HTR-8/SVneo (cell line): Measurements from ENCODE around the gene OR10H2.
"Not testable (repeated sequence)": the region's sequence is repeated elsewhere in the genome, so short reads cannot be mapped to it uniquely, and the experiment has no call there.

Experiments used
- DNase-seq: peaks from one replicate; pipeline ENCODE4 v3.0.0; 2011; ENCODE audit warnings: low spot score, mixed read lengths; ENCODE audit not compliant: insufficient read length
- FAIRE-seq: peaks from 2 replicates; lab custom pipeline; 2011; peaks lifted over from hg19 to GRCh38; lab: Jason Lieb, UNC

OR10H2 gene, protein sequence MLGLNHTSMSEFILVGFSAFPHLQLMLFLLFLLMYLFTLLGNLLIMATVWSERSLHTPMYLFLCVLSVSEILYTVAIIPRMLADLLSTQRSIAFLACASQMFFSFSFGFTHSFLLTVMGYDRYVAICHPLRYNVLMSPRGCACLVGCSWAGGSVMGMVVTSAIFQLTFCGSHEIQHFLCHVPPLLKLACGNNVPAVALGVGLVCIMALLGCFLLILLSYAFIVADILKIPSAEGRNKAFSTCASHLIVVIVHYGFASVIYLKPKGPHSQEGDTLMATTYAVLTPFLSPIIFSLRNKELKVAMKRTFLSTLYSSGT

DNA sequence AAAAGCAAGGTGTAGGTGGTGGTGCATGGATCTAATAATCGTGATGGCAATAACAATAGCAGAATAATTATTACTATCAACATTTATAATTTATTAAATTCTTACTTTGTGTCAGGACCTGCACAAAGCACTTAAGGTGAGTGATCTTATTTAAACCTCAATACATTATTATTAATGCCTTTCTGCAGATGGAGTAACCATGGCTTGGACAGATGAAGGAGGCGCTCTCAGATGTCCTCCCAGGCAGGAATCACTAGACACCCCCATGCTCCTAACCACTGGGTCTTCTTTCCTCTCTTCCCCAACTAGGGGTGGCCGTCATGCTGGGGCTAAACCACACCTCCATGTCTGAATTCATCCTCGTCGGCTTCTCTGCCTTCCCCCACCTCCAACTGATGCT lies at the start of gene OR10H2:
Gene OR10H2 (plus strand): TSS at position 301 of the 400 bp plus-strand sequence. CDS start 20 bp downstream, at position 321.
- DNase-seq: no peak
- no peak for FAIRE-seq

DNA sequence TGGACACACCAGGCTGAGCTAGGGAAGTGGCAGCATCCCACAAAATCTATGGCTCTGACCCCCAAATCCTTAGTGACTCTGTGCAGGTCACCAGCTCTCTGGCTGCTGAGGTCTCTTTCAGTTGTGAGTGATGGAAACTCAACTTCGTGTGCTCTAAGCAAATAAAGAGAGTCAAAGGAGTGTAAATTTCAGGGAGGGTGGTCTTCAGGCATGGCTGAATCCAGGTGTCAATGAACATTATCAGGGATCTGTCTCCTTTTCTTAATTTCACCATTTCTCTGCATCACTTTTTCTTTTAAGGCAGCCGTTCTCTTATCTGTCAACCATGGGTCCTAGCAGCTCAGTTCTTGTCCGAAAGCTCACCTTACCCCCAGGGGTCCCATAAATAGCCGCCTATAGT lies 48.7 kb upstream of the OR10H2 start:
- DNase-seq (no peak), FAIRE-seq (no peak)

DNA sequence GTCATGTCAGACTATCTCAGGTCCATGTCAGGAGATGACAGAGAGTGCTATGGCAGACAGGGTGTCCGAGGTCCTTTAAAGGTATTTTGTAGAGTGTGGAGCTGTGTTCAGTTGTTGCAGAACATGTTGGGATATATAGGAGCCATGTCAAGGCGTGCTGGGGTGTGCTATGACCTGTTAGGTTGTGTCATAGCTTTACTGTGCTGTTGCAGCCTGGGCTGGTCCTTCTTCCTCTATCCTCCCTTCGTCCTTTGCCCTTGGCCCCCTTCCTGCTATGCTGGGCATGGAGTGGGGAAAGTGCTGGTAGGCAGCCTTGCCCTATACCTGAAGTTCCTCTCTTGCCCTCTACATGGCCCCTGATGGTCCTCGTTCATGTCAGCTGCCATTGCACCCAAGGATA lies 48.0 kb upstream of the OR10H2 start:
- DNase-seq, FAIRE-seq: not testable (repeated sequence)

DNA sequence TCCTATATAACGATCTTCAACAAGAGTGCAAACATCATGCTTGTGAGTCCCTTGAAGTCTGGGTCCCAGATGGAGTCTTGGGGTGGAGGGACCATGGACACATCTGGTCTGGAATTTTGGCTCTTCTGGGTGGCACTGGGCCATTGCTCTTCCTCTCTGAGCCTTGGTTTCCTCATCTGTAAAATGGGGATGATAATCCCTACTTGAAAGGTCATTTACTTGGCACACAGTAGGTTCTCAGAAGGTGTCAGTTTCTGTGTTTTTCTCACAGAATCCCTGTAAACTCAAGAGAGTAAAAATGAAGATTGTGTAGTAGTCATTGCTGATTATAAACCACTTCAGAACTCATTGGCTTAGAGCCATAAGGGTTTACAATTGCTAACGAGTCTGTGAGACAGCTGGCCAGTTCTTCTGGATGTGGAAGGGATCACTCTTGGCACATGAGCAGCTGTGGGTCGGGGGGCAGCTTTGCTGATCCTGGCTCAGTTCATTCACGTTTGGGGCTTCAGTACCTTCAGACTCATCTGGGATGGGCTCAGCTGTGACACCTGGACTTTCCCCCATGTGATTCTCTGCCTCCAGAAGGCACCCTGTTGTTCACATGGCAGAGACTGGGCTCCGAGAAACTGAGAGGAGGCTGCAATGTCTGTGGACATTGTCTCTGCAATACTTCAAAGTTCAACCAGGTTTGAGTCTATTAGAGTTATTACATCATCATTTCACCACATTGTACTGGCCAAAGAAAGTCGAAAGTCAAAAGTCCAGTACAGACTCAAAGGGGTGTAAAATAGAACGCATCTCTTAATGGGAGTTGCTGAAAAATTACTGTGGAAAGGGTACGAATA lies 47.1 kb upstream of the OR10H2 start:
- FAIRE-seq (no peak), DNase-seq (no peak)

DNA sequence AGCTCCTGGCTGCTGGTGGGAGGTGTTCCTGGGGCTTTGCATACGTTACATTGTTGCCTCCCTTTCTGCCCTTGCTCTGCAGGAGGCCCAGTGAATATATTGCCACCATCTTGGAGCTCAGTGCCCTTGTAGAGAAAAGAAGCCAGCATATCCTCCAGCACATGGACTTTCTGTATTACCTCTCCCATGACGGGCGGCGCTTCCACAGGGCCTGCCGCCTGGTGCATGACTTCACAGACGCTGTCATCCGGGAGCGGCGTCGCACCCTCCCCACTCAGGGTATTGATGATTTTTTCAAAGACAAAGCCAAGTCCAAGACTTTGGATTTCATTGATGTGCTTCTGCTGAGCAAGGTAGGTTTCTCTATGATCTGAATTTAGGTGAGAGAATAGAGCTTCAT lies 44.4 kb upstream of the OR10H2 start:
- DNase-seq: no peak
- no peak for FAIRE-seq

DNA sequence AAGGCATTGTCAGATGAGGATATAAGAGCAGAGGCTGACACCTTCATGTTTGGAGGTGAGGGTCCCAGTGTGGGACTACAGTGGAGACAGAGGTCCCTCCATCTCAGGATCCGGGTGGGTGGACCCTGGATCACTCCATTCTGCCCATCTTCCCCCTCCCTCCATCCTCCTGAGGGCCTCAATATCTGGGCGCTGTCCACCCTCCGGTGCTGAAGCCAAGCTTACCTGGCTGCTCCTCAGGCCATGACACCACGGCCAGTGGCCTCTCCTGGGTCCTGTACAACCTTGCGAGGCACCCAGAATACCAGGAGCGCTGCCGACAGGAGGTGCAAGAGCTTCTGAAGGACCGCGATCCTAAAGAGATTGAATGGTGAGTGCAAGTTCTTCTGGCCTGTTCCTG lies 43.0 kb upstream of the OR10H2 start:
- FAIRE-seq (no peak), DNase-seq (no peak)

DNA sequence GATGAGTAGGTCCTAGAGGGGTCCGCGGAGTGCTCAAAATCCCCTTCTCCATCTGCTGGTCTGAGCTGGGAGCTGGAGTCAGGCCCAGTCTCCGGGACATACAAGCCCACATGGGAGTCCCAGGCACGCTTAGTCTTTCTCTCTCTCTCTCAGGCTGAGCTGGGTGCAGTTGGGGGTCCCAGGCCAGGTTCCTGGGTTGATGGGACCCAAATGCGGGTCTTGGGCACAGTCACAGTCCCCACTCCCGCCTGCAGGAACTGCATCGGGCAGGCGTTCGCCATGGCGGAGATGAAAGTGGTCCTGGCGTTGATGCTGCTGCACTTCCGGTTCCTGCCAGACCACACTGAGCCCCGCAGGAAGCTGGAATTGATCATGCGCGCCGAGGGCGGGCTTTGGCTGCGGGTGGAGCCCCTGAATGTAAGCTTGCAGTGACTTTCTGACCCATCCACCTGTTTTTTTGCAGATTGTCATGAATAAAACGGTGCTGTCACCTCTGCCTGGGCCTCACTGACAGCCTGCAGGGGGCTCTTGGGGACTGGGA lies 31.1 kb upstream of the OR10H2 start:
- DNase-seq (no peak), FAIRE-seq (no peak)

DNA sequence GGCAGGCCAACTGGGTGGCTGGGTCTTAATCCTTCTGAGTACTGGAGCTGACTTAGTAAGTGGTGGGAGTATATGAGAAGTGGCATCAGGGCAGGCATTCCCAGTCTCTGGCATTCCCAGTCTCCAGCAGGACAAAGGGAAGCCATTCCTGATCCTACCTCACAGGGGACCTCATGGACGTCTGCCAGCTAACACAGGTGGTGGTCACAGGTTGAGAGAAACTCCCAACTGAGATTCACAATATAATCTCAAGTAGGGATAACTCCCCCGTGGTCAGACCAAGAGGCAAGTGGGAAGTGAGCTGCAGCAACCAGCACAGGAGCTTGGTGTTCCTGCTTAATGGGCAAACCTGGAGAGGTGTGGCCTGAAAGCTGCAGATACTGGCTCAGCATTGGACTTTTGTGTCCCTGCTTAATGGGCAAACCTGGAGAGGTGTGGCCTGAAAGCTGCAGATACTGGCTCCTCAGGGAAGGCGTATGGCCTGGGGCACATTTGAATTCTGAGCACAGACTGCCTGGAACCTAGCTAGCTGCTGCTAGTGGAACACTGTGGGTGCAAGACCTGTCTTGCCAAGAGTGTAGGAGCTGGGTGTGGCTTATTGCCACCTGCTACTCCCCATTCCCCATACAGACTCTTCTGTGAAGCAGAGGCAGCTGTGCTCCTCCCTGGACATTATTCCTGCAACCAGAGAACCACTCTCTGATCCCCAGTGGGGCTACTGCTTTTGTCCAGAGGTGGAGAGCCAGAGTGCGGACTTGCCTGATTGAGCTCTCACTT lies 25.9 kb upstream of the OR10H2 start:
- no peak for DNase-seq
- no peak for FAIRE-seq

DNA sequence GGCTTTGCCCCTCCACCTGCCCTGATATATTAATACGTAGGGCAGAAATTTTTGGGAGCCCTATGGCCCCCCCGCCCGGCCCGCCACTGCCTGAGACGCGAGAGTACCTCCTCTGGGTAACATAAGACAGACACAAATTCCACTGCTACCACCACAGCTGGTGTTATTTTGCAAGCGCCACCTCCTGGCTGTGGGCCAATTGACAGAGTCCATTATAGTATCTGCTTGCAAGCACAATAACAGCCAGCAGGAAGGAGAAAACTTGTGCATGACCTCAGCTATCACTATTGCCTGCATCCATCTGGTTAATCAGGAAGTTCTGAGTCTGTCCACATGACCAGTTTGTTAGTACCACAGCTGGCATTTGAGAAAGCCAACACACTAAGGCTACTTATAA lies 25.3 kb upstream of the OR10H2 start:
- DNase-seq (peak; percentile 20), FAIRE-seq (no peak)

DNA sequence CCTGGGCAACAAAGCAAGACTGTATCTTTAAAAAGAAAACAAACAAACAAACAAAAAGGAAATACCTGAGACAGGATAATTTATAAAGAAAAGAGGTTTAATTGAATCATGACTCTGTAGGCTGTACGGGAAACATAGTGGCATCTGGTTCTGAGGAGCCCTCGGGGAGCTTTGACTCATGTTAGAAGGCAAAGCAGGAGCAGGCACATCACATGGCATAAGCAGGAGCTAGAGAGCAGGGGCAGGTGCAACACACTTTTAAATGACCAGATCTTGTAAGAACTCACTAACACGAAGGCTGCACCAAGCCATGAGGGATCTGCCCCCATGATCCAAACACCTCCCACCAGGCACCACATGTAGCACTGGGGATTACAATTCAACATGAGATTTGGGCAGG lies 13.2 kb upstream of the OR10H2 start:
- FAIRE-seq: no peak
- no peak for DNase-seq

DNA sequence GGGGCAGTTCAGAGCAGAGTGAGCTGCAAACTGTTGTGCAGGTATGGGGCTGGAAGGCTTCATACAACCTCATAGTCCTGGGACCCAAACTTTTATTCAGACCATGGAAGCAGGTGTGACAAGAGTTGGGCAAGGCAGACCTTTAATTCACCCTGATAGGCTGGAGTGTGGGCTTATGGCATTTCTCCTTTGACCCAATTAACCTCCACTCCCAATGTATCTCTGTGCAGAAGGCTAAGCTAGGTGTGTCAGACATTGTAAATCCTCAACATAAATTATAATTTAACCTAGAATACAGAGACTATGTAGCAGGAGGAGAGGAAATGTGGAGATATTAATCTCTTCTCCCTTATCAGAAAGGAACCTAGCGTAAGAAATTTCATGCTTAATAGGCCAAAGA lies 12.2 kb upstream of the OR10H2 start:
- DNase-seq (no peak), FAIRE-seq (no peak)

DNA sequence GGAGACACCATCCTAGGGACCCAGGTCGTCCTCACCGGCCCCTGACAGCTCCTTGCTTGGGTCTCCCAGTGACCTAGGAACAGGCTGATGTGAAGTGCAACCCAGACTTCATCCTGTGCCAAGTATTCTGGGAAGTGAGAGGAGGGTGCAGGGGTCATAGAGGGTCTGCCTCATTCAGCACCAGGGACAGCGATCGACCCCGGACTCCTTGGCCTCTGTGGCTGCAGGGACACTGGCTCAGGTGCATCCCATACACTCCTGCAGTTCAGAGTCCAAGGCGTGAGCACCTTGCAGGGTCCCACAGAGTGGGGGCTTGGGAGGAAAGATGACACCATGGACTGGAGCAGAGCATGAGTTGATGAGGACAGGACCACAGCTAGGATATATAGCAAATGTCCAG lies 10.0 kb upstream of the OR10H2 start:
- FAIRE-seq (no peak), DNase-seq (no peak)

DNA sequence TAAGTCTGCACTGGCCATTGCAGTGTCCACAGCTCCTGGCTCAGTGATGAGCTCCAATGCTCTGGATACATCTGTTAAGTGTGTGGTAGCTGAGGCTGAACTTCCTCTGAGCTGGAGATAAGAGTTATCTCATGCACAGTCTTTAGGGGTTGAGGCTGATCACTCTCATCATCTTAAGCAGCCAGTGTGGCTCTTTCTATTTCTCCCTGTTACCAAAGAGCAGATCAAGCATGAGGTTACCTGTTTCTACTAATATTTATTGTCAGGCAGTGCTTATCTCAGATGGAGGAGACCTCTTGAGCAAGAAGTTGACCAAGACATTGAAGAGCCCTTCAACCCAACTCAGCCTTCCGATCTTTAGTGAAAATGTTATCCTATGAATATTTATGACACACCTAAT lies 6.6 kb upstream of the OR10H2 start:
- DNase-seq (no peak), FAIRE-seq (no peak)

DNA sequence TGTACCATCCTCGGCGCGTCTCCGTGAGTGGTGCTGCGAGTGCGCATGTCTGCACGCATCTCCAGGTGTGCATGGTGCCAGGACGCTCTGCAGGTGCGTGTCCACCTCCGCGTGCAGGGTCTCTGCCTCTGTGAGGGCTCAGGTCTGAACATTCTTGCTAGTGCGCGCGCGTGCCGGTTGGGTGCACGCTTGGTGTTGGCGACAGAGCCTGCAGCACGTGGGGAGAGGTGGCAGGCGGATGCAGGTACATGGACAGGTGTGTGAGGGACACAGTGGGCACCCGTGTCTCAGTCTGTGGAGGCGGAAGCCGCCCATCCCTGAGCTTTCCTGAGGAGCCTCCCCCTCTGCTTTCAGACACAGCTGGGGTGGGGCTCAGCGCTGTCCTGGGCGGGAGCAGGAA lies 4.9 kb upstream of the OR10H2 start:
- DNase-seq (no peak), FAIRE-seq (no peak)

DNA sequence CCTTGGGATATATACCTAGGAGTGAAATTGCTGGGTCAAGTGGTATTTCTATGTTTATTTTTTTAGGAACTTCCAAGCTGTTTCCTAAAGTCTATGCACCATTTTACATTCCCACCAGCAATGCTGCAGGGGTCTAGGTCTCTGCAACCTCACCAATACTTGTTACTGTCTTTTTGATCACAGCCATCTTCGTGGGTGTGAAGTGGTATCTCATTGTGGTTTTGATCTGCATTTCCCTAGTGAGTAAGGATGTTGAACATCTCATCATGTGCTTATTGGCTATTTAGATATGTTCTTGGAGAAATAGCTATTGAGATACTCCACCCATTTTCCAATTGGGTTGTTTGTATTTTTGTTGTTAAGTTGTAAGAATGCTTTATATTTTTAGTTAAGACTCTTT lies 2.7 kb downstream of the OR10H2 start:
- no peak for DNase-seq
- no peak for FAIRE-seq

DNA sequence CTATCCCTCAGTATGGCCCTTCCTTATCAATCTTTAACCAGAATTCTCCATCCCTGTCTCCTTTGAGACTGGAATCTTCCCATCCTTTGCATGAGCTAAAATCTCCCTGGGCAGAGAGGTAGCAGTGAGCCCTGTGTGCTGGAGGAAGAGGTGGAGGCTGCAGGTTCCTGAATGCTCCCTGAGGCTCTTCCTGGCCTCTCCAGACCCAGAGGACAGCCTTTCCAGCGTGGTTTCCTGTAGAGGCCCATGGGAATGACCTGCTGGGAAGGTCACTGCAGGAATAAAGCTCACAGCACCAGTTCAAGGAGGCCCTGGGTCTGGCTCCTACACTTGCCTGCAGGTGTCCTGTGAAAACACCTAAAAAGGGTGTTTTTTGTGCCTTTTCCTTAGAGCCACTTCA lies 4.6 kb downstream of the OR10H2 start:
- no peak for FAIRE-seq
- DNase-seq: no peak

DNA sequence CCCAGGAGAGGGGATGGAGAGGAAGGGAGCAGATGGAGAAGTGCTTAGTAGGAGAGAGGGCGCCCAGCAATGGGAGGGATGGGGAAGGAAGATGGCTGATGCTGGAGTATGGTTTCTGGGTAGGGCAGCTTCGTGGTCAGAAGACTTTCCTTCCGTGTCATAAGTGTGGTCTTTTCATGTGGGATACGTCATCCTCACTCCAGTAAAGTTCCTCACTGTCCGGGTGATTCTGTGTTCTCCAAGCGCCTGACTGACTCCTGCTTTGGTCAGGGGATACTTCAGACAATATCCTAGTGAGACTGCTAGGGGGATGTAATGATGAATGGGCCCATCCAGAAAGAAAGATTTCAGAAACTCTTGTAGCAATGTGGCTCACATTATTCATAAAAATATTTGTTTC lies 6.1 kb downstream of the OR10H2 start:
- no peak for FAIRE-seq
- no peak for DNase-seq

DNA sequence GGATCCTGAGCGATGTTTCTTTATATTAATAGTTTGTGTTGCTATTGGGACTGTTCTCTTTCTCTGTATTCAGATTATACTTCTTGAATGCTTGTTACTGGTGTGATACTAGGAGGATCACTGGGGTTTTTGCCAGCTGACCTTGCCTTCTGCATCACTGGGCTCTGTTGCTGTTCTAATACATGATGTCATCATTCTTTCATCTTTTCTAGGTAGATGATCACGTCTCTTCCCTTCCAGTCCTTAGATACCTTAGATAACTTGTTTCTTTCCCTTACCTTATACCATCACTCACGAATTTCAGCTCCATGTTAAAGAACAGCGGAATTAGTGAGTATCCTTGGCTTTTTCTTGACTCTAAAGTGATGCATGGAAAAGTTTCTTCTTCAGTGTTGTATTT lies 9.9 kb downstream of the OR10H2 start, which contains the start of gene OR10H3:
Gene OR10H3 (plus strand): TSS at position 264 of the 400 bp plus-strand sequence. CDS start 3,408 bp downstream, outside the sequence.
- DNase-seq (no peak), FAIRE-seq (no peak)

DNA sequence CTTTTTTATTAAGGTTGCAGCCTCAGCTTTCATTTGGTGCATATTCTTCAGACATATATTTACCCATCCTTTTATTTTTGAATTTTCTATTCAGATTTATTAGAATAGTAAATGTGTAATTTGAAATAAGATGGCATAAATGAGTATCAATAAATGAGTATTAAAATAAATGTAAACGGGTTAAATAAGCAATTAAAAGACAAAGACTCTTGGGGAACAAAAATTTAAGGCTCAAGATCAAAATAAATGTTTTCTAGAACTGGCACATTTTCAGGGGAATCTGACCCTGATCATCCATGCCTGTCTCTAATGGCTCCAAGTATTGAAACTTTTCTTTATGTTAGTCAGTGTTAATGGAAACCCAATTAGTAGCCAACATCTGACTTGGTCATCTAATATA lies 13.0 kb downstream of the OR10H2 start:
- DNase-seq: no peak
- no peak for FAIRE-seq

DNA sequence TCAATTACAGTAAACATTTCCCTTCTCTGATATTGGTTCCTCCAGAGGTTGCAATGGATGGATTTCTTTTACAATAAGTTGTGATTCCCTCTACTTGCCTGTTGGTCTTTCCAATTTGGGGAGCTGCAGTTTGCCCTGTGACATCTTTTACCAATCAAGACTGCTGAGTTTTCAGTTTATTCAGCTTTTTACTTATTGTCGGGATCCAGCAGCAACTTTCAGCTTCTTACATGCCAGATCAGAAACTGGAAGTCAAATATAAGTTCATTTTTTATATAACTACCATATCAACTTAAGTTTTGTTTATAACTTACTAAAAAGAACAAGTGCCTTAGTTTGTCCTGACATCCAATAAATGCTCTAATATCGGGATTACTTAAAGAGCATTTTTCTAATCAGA lies 20.4 kb downstream of the OR10H2 start:
- FAIRE-seq (no peak), DNase-seq (no peak)

DNA sequence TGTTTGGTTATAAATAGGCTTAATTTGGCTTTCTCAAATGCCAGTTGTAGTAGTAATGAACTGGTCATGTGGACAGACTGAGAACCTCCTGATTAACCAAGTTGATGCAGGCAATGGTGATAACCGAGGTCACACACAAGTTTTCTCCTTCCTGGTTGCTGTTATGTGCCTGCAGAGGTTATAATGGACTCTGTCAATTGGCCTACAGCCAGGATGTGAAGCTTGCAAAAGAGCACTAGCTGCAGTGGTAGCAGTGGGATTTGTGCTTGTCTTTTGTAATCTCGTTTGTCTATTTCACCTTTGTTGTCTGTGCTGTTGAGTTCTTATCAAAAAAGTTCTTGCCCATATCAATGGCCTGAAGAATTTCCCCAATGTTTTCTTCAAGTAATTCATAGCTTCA lies 30.6 kb downstream of the OR10H2 start:
- FAIRE-seq (no peak), DNase-seq (no peak)
